ENCODE results near the gene B4GALT4. TPM values are rescaled to one million over a fixed set of nuclear protein-coding genes. Genes with fewer than 3 reads are reported as not detected.

B4GALT4 gene
- total RNA-seq, 2 experiments from 2014 or later = 10.9 to 11.6 TPM

DNA sequence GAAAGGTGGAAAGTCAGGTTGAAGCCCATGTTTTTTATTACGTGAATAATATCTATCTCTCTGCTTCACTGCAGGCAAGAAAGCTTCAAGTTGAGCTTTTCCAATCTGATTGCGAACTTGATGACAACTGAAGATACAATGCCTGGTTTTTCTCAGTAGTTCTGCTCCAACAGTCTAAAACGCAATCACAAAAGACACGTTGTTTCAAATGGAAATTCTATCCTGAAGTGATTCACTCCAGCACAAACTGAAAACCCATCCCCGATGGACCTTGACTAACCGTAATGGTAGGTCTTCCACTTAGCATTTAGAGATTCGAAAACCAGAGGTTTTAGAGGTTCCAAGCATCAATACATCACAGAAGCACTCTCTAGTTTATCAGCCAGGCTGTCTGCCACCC, 10.6 kb downstream of the B4GALT4 start:
- H3K27me3 Mint-ChIP-seq = no peaks in the 10 kb centered on the region
- DNase-seq = no peak
- H3K9me3 Mint-ChIP-seq = no peaks in the 10 kb centered on the region
- peaks cover 9% of the 10 kb centered on the region for H3K4me1 Mint-ChIP-seq
- ChIA-PET POLR2A (interaction anchor here (1.5 to 2.3 kb wide), 3 partner anchors 9 to 11 kb away, joined by 4 to 7 read pairs (median 4); partner anchors contain the start of gene B4GALT4), CTCF (interaction anchor here (2.5 kb wide), 1 partner anchor 11 kb away, joined by 11 read pairs; the partner anchor contains the start of gene B4GALT4)
- H3K36me3 Mint-ChIP-seq (ENCODE audit: low read depth) = peaks cover 59% of the 10 kb centered on the region
- no peak overlapping the region for H3K4me3 Mint-ChIP-seq
- H3K27ac Mint-ChIP-seq = no peak overlapping the region

DNA sequence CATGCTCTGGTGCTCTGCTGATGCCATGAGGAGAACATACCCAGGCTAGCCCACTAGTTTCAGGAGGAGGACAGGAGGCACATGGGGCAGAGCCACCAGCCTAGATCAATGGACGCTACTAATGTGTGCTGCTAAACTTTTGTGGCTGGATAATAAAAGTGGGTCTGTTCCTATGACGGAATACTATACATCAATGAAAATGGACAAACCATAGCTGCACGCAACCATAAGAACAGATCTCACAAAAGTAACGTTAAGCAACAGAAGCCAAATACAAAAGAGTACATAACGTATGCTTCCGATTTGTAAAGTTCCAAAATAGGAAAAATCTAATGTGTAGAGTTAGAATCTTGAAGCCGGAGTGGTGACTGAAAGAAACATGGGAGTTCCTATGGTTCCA, 11.5 kb downstream of the B4GALT4 start:
- Mint-ChIP-seq H3K27ac (no peak overlapping the region), H3K4me3 (no peak overlapping the region), H3K9me3 (no peaks in the 10 kb centered on the region), H3K27me3 (no peaks in the 10 kb centered on the region), H3K36me3 (ENCODE audit: low read depth) (peaks cover 55% of the 10 kb centered on the region), H3K4me1 (peaks cover 3% of the 10 kb centered on the region)
- POLR2A ChIA-PET = no interaction called here
- no peak for DNase-seq
- CTCF ChIA-PET = no interaction called here

DNA sequence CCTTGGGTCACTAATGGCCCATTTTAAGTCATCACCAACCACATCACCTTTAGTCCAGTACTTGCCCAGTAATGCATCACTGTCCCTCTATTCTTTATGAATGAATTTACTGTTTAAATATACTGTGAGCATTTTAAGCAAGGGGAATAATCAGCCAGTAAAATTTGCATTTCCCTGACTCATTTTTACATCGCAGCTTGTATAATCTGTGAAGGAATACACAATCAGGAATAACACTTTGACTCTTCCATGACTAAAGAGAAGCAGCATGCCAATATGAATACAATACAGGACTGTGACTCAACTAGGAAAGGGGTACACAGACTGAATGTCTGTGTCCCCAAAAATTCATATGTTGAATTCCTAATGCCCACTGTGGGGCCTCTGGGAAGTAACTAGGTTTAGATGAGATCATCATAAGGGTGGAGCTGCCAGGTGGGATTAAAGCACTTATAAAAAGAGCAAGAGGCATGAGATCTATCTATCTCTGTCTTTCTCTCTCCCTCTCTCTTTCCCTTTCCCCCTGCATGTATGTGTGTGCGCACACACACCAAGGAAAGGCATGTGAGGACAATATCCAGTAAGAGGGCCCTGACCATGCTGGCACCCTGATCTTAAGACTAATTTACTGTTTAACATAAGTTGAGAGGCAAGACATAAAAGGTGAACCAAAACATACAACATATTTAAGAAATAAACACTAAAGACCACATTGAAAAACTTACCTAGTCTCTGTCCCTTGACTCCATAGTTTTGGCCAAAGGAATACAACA, 12.1 kb downstream of the B4GALT4 start:
- ChIA-PET CTCF (interaction anchor here (2.3 kb wide), 1 partner anchor 13 kb away, joined by 12 read pairs; no protein-coding TSS in a partner anchor), POLR2A (no interaction called here)
- peaks cover 58% of the 10 kb centered on the region for H3K36me3 Mint-ChIP-seq (ENCODE audit: low read depth)

DNA sequence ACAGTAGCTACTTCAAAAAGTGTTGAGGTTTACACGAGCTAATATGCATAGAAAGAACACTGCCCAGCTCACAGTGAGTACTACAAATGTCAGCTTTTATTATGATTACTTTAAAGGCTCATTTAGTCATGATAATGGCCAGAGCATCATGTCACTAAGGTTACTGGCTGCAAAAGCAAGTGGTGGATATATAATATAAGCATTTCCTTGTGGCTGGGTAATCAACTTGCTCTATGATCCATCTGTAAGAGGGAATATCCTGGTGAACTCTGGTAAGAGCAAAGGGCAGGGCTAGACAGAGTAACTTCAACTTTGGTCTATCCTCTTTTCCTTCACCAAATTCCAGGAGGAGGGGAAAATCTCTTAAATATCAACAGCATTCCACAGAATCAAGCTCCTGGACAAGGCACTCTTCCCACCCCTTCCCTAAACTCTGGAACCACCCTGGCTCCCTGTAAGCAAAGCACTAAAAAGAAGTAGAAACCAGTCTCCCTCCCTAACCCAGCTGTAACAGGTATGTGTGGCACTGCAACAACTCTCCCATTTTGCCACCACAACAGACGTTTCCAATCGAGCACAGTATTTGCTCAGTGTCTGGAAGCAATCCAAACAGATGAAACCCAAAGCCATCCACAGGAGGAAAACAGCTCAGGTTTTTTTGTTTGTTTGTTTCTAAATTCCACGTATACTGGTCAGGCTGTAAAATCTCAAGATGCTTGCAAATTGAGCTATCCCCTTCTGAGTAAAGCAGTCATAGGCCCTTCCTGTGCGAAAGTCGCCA, 13.4 kb downstream of the B4GALT4 start:
- peaks cover 56% of the 10 kb centered on the region for H3K36me3 Mint-ChIP-seq (ENCODE audit: low read depth)
- no peaks in the 10 kb centered on the region for H3K27me3 Mint-ChIP-seq
- H3K27ac Mint-ChIP-seq = no peak overlapping the region
- no peak overlapping the region for H3K4me3 Mint-ChIP-seq
- H3K9me3 Mint-ChIP-seq = no peaks in the 10 kb centered on the region
- ChIA-PET CTCF (interaction anchor here (1.3 to 2.3 kb wide), 3 partner anchors 14 to 342 kb away, joined by 3 to 12 read pairs (median 3); no protein-coding TSS in a partner anchor), POLR2A (interaction anchor here (0.9 kb wide), 1 partner anchor 14 kb away, joined by 3 read pairs; the partner anchor contains the start of gene B4GALT4)
- peaks cover 4% of the 10 kb centered on the region for H3K4me1 Mint-ChIP-seq
- DNase-seq = no peak

More for the DNA sequence above, 12.1 kb downstream of the B4GALT4 start:
- Mint-ChIP-seq H3K4me3 (no peak overlapping the region), H3K27me3 (no peaks in the 10 kb centered on the region), H3K4me1 (peaks cover 3% of the 10 kb centered on the region), H3K27ac (no peak overlapping the region), H3K9me3 (no peaks in the 10 kb centered on the region)
- no peak for DNase-seq

DNA sequence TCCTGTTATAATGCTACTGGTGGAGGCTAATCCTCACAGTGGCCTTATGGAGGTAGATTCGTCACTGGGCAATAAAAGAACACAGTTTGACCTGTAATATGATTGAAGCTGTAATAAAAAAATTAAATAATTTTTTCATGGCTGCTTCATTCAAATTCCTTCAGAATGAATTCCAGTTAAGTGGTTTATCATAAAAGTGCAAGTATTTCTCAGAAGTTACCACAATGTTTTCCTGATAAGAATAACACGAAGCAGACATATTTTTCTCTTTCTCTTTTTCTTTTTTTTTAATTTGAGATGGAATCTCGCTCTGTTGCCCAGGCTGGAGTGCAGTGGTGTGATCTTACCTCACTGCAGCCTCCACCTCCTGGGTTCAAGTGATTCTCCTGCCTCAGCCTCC, 15.6 kb downstream of the B4GALT4 start:
- no peak overlapping the region for H3K27ac Mint-ChIP-seq
- H3K4me3 Mint-ChIP-seq = no peak overlapping the region
- CTCF ChIA-PET = interaction anchor here (3.2 kb wide), 1 partner anchor 16 kb away, joined by 19 read pairs; the partner anchor contains the start of gene B4GALT4
- POLR2A ChIA-PET = interaction anchor here (2.0 kb wide), 1 partner anchor 16 kb away, joined by 7 read pairs; the partner anchor contains the start of gene B4GALT4
- H3K9me3 Mint-ChIP-seq = no peaks in the 10 kb centered on the region
- H3K4me1 Mint-ChIP-seq = peaks cover 7% of the 10 kb centered on the region
- peaks cover 58% of the 10 kb centered on the region for H3K36me3 Mint-ChIP-seq (ENCODE audit: low read depth)
- H3K27me3 Mint-ChIP-seq = no peaks in the 10 kb centered on the region
- DNase-seq = no peak

DNA sequence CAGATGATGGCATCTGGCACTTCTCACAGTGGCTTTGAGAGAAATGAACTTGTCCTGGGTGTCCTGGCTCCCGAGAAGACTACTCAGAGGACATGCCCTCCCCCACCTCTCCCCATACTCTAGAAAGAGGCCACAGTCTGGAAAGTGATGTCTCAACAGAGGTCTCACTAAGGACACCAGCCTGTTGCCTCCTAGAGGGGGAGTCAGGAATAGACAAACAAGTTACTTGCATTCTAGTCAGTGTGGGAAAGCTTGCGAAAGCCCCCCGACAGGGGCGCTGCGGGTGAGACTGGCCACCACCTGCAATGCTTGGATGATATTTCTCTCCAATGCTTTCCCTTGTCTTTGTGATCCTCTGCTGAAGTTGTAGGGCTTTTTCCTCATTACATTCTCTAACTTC, 17.2 kb downstream of the B4GALT4 start:
- H3K27ac Mint-ChIP-seq = no peak overlapping the region
- no peaks in the 10 kb centered on the region for H3K9me3 Mint-ChIP-seq
- peaks cover 17% of the 10 kb centered on the region for H3K4me1 Mint-ChIP-seq
- no peak for DNase-seq
- no peaks in the 10 kb centered on the region for H3K27me3 Mint-ChIP-seq
- H3K4me3 Mint-ChIP-seq = no peak overlapping the region
- peaks cover 52% of the 10 kb centered on the region for H3K36me3 Mint-ChIP-seq (ENCODE audit: low read depth)
- ChIA-PET CTCF (interaction anchor here (3.2 kb wide), 1 partner anchor 18 kb away, joined by 19 read pairs; the partner anchor contains the start of gene B4GALT4), POLR2A (interaction anchor here (2.7 kb wide), 1 partner anchor 18 kb away, joined by 10 read pairs; the partner anchor contains the start of gene B4GALT4)

DNA sequence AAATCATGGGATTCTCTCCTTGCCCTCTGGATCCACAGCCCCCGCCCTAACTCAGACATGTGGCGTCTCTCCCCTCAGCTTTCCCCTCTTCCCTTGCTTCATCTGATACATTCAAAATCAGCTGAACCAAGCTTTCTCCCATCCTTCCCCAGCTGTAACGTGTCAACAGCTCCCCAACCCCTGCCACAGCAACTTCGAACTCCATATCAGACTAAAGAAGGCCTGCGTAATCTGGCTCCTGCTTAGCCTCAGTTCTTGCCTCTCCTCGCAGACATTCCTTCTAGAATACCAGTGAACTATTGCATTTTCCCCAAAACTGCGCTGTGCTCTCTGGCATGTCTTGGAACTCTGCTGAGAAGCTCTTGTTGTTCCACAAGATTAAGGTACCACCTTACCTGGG, 18.3 kb downstream of the B4GALT4 start:
- Mint-ChIP-seq H3K27me3 (no peaks in the 10 kb centered on the region), H3K9me3 (no peaks in the 10 kb centered on the region), H3K27ac (no peak overlapping the region), H3K36me3 (ENCODE audit: low read depth) (peaks cover 44% of the 10 kb centered on the region), H3K4me1 (peaks cover 18% of the 10 kb centered on the region), H3K4me3 (no peak overlapping the region)
- ChIA-PET CTCF (interaction anchor here (0.9 kb wide), 1 partner anchor 18 kb away, joined by 3 read pairs; the partner anchor contains the start of gene B4GALT4), POLR2A (interaction anchor here (2.7 kb wide), 1 partner anchor 19 kb away, joined by 10 read pairs; the partner anchor contains the start of gene B4GALT4)
- DNase-seq = no peak

DNA sequence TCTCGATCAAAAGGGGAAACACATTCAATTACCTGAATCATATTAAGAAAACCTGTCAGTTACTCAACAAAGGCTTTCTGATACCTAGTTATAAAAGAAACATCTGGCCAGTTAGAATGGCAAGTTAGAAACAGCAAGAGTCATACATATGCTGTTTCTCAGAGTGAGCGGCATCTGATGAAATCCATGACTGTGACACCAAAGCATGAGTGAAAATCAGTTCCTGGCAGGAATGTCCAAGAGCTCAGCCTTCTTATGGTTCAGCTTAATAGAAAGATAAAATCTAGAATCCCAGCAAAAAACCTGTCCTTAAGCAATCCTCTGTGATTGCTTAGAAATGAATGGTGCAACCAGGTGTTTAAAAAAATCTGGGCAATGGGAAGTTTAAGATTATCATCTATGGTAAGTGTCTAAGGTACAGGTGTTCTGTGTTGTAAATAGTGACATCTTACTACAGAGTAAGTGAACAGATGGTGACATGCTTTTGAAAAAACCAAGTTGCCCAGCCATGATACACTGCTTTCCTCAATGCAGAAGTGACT, 18.8 kb downstream of the B4GALT4 start:
- no peak for DNase-seq
- Mint-ChIP-seq H3K36me3 (ENCODE audit: low read depth) (peaks cover 47% of the 10 kb centered on the region), H3K27ac (no peak overlapping the region), H3K9me3 (no peaks in the 10 kb centered on the region), H3K4me1 (peaks cover 18% of the 10 kb centered on the region), H3K4me3 (no peak overlapping the region), H3K27me3 (no peaks in the 10 kb centered on the region)
- POLR2A ChIA-PET = interaction anchor here (2.7 kb wide), 1 partner anchor 19 kb away, joined by 10 read pairs; the partner anchor contains the start of gene B4GALT4
- CTCF ChIA-PET = interaction anchor here (0.9 kb wide), 1 partner anchor 19 kb away, joined by 3 read pairs; the partner anchor contains the start of gene B4GALT4

DNA sequence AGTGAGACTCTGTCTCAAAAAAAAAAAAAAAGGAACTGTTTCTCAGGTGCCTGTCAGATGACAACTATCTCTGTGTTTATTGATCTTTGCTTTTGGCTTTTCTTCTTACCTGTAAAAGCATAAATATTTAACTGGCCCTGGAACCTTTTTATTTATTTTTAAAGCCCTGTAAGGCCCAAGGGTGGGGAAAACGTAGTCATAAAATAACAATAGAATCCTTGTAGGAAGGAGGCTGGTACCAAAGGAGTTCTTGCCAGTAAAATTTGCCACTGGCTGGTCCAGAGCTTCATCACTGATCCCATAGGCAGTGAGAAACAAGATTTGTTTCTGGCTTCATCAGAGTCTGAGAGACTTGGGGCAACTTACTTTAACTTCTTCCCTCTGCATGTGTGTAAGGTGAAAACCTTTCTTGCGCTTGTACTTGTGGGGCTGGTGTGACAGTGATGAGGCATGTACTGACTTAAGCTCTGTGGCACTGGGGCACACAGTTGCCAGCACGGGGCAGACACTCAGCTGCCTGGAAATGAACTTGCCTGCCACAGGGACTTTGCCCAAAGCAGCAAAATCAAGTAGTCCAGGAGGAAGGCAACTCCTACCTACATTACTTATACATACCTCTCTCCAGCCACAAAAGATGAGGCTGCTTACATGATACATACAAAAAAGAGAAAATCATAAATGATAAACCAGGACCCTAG, 19.6 kb downstream of the B4GALT4 start:
- Mint-ChIP-seq H3K27me3 (no peaks in the 10 kb centered on the region), H3K9me3 (no peaks in the 10 kb centered on the region), H3K4me1 (peaks cover 18% of the 10 kb centered on the region), H3K4me3 (no peak overlapping the region), H3K27ac (no peak overlapping the region), H3K36me3 (ENCODE audit: low read depth) (peaks cover 43% of the 10 kb centered on the region)
- no peak for DNase-seq
- ChIA-PET CTCF (interaction anchor here (2.7 kb wide), 1 partner anchor 20 kb away, joined by 17 read pairs; the partner anchor contains the start of gene B4GALT4), POLR2A (interaction anchor here (1.5 to 2.7 kb wide), 2 partner anchors 9 to 20 kb away, joined by 4 to 10 read pairs; partner anchors contain the start of gene B4GALT4)

DNA sequence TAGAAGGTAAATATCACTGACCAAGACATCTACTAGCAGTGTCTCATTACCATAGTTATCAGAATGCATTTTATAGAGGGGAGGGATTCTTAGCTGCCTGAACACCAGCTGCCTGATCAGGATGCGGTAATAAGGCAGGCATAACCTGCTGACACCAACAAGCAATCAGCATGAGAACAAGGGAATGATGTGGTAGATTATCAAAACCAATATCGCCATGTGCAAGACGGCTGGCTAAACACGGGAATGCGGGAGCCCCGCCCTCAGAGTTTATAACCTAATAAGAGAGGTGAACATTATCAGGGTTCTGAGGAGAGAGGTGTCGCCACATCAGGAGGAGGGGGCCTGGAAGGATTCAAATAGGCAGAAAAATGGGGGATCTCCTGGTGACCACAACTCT, 20.5 kb downstream of the B4GALT4 start:
- POLR2A ChIA-PET = interaction anchor here (1.4 to 1.8 kb wide), 3 partner anchors 10 to 243 kb away, joined by 4 to 11 read pairs (median 5); partner anchors contain the start of genes B4GALT4 and TMEM39A
- CTCF ChIA-PET = interaction anchor here (2.7 kb wide), 1 partner anchor 21 kb away, joined by 17 read pairs; the partner anchor contains the start of gene B4GALT4
- Mint-ChIP-seq H3K9me3 (no peaks in the 10 kb centered on the region), H3K27me3 (no peaks in the 10 kb centered on the region), H3K4me1 (peaks cover 17% of the 10 kb centered on the region), H3K27ac (no peak overlapping the region), H3K36me3 (ENCODE audit: low read depth) (peaks cover 51% of the 10 kb centered on the region), H3K4me3 (no peak overlapping the region)
- DNase-seq = no peak

DNA sequence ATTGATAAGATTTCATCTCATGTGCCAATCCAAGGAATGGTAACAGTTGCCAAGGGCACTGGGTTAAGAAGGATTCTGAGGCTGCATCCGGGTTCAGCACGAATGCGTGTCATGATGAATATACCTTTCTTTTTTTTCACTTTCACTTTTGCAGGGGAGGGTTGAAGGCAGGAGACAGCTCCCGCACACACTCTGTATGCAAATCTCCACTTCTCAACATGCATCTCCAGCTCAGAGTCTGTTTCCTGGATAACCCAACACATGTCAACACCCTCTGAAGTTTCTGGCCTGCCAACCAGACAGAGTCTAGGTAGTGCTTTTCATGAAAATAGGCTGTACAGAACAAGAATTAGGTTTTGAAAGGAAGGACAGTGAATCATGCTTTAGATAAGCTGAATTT, 21.6 kb downstream of the B4GALT4 start:
- no peaks in the 10 kb centered on the region for H3K27me3 Mint-ChIP-seq
- DNase-seq = peak; percentile 44
- H3K4me1 Mint-ChIP-seq = peaks cover 16% of the 10 kb centered on the region
- peaks cover 58% of the 10 kb centered on the region for H3K36me3 Mint-ChIP-seq (ENCODE audit: low read depth)
- peak overlapping the region; percentile 4 for H3K4me3 Mint-ChIP-seq
- POLR2A ChIA-PET = interaction anchor here (1.2 to 1.8 kb wide), 3 partner anchors 19 to 244 kb away, joined by 3 to 11 read pairs (median 5); partner anchors contain the start of genes B4GALT4 and TMEM39A
- no peaks in the 10 kb centered on the region for H3K9me3 Mint-ChIP-seq
- CTCF ChIA-PET = interaction anchor here (0.8 to 2.7 kb wide), 2 partner anchors 22 to 381 kb away, joined by 3 to 17 read pairs; partner anchors contain the start of gene B4GALT4
- H3K27ac Mint-ChIP-seq = peak overlapping the region; percentile 48
